Activated CD8-positive, alpha-beta T cell treated with anti-CD3 and anti-CD28 coated beads, Interleukin-2, amount 10 ng/mL, durations not matched to agents 7 days and 5 days (primary cell): ENCODE results near the gene FKBP1B. TPM values are rescaled to one million over a fixed set of nuclear protein-coding genes. Genes with fewer than 3 reads are reported as not detected.
"Not testable (repeated sequence)": the region's sequence is repeated elsewhere in the genome, so short reads cannot be mapped to it uniquely, and the experiment has no call there.

Experiments used
- ATAC-seq: fragments of 150-1000 bp; cut with Tn5 transposase; one replicate; pipeline ENCODE4 v1.10.0; 2021; ENCODE audit warnings: moderate library complexity
- CTCF ChIA-PET: fragments of 350-600 bp; sonication (Branson Sonifier 250); formaldehyde crosslinking; loops from one replicate; lab custom pipeline; 2021; ENCODE audit warnings: antibody characterized with exemption; lab: Charles Lee
- POLR2A ChIA-PET: fragments of 350-600 bp; sonication (Branson Sonifier 250); formaldehyde crosslinking; loops from one replicate; lab custom pipeline; 2021; ENCODE audit warnings: antibody characterized with exemption; lab: Charles Lee
- DNase-seq: peaks from one replicate; pipeline ENCODE4 v3.0.0-alpha.2; 2020
- H3K27ac Mint-ChIP-seq: one replicate; pipeline ENCODE4 v1.8.0; 2021; ENCODE audit warnings: mild to moderate bottlenecking, mixed read lengths
- H3K27me3 Mint-ChIP-seq: one replicate; pipeline ENCODE4 v1.8.0; 2021; ENCODE audit warnings: low read depth, mixed read lengths
- H3K36me3 Mint-ChIP-seq: one replicate; pipeline ENCODE4 v1.8.0; 2021; ENCODE audit warnings: low read depth, mixed read lengths
- H3K4me1 Mint-ChIP-seq: one replicate; pipeline ENCODE4 v1.8.0; 2021; ENCODE audit warnings: low read depth, mixed read lengths
- H3K4me3 Mint-ChIP-seq: one replicate; pipeline ENCODE4 v1.8.0; 2021; ENCODE audit warnings: mild to moderate bottlenecking, mixed read lengths
- H3K9me3 Mint-ChIP-seq: one replicate; pipeline ENCODE4 v1.8.0; 2022; ENCODE audit warnings: mixed read lengths; ENCODE audit not compliant: insufficient read depth
- total RNA-seq, 2 experiments: library from RNA; stranded (reverse); gene quantifications; one replicate each; pipeline ENCODE4 v1.2.3, GENCODE V29; 2021

The FKBP1B gene
- total RNA-seq, 2 experiments from 2014 or later = 3.2 to 3.4 TPM

GRCh38 chr2:24106786-24107185, 57.2 kb downstream of the FKBP1B start:
- H3K4me3 Mint-ChIP-seq = no peak overlapping the region
- peaks cover 6% of the 10 kb centered on the region for H3K27me3 Mint-ChIP-seq
- no peak for DNase-seq
- CTCF ChIA-PET = no interaction called here
- POLR2A ChIA-PET = no interaction called here
- H3K9me3 Mint-ChIP-seq = peaks cover 22% of the 10 kb centered on the region
- peaks cover 5% of the 10 kb centered on the region for H3K36me3 Mint-ChIP-seq
- H3K27ac Mint-ChIP-seq = no peak overlapping the region
- ATAC-seq = no peak
- no peaks in the 10 kb centered on the region for H3K4me1 Mint-ChIP-seq

GRCh38 chr2:24107336-24107735, 57.8 kb downstream of the FKBP1B start:
- Mint-ChIP-seq H3K4me3 (no peak overlapping the region), H3K9me3 (peaks cover 22% of the 10 kb centered on the region)
- CTCF ChIA-PET = no interaction called here

GRCh38 chr2:24109431-24109830, 59.9 kb downstream of the FKBP1B start:
- H3K27ac Mint-ChIP-seq, POLR2A ChIA-PET, CTCF ChIA-PET, H3K4me1 Mint-ChIP-seq, ATAC-seq, H3K4me3 Mint-ChIP-seq, H3K36me3 Mint-ChIP-seq, H3K27me3 Mint-ChIP-seq, DNase-seq: not testable (repeated sequence)
- peaks cover 22% of the 10 kb centered on the region for H3K9me3 Mint-ChIP-seq

More at GRCh38 chr2:24107336-24107735, 57.8 kb downstream of the FKBP1B start:
- H3K36me3 Mint-ChIP-seq = peaks cover 5% of the 10 kb centered on the region
- DNase-seq = no peak
- no peak for ATAC-seq
- peaks cover 6% of the 10 kb centered on the region for H3K27me3 Mint-ChIP-seq
- POLR2A ChIA-PET = no interaction called here
- no peaks in the 10 kb centered on the region for H3K4me1 Mint-ChIP-seq
- H3K27ac Mint-ChIP-seq = no peak overlapping the region

- POLR2A ChIA-PET = interaction anchor here (1.0 kb wide), 1 partner anchor 12 kb away, joined by 3 read pairs; no protein-coding TSS in a partner anchor
- peaks cover 6% of the 10 kb centered on the region for H3K27me3 Mint-ChIP-seq
- peaks cover 17% of the 10 kb centered on the region for H3K9me3 Mint-ChIP-seq
- H3K4me1 Mint-ChIP-seq = no peaks in the 10 kb centered on the region
- no peak overlapping the region for H3K27ac Mint-ChIP-seq
- DNase-seq (no peak), ATAC-seq (no peak)
- H3K4me3 Mint-ChIP-seq = no peak overlapping the region
- CTCF ChIA-PET = interaction anchor here (0.6 to 0.9 kb wide), 2 partner anchors 26 to 383 kb away, joined by 4 read pairs; partner anchors contain the start of gene TP53I3
- peaks cover 2% of the 10 kb centered on the region for H3K36me3 Mint-ChIP-seq
Observed at GRCh38 chr2:24110660-24111303, 61.2 kb downstream of the FKBP1B start.

- peaks cover 6% of the 10 kb centered on the region for H3K27me3 Mint-ChIP-seq
- DNase-seq (no peak), ATAC-seq (no peak)
- peaks cover 13% of the 10 kb centered on the region for H3K9me3 Mint-ChIP-seq
- H3K4me3 Mint-ChIP-seq = no peak overlapping the region
- H3K4me1 Mint-ChIP-seq = no peaks in the 10 kb centered on the region
- ChIA-PET POLR2A (no interaction called here), CTCF (interaction anchor here (0.9 kb wide), 1 partner anchor 27 kb away, joined by 4 read pairs; the partner anchor contains the start of gene TP53I3)
- H3K36me3 Mint-ChIP-seq = peaks cover 2% of the 10 kb centered on the region
- H3K27ac Mint-ChIP-seq = no peak overlapping the region
Observed at GRCh38 chr2:24111407-24111901, 61.9 kb downstream of the FKBP1B start.

Other genes with a start within 250 kb of the FKBP1B start
- 10 to 100 TPM; 28.2 to 32.0 TPM for gene ATAD2B, start 122.6 kb upstream of the FKBP1B start, total RNA-seq
- 10 to 100 TPM; 13.0 to 14.3 TPM for gene UBXN2A, start 109.3 kb upstream of the FKBP1B start, total RNA-seq
- under 1 TPM; 0.34 to 0.44 TPM for gene MFSD2B, start 39.7 kb upstream of the FKBP1B start, total RNA-seq
- 10 to 100 TPM; 23.2 to 24.1 TPM for gene WDCP, start 2.4 kb upstream of the FKBP1B start, total RNA-seq
- gene SF3B6, start 26.6 kb downstream of the FKBP1B start, total RNA-seq = 10 to 100 TPM; 94.6 to 96.2 TPM
- gene TP53I3, start 35.1 kb downstream of the FKBP1B start, total RNA-seq = 1 to 10 TPM; 5.3 to 6.5 TPM
- under 1 TPM in 1 of 2 experiments, not detected in 1; 0.26 TPM for gene PFN4, start 73.6 kb downstream of the FKBP1B start, total RNA-seq
- 1 to 10 TPM; 6.2 to 6.9 TPM for gene FAM228B, start 73.7 kb downstream of the FKBP1B start, total RNA-seq
- gene FAM228A, start 125.3 kb downstream of the FKBP1B start, total RNA-seq = not detected